Epithelial cell of esophagus (primary cell): Measurements from ENCODE around the gene CKAP2L.

Experiments used
- DNase-seq: peaks from one replicate; pipeline ENCODE4 v3.0.0; 2010; ENCODE audit warnings: low read depth
- H3K4me3 ChIP-seq: 2 replicates; pipeline ENCODE4 v1.5.1; 2011; ENCODE audit warnings: mild to moderate bottlenecking, low read length, control low read depth
- TF ChIP-seq, protein P1 (sequence below): IDR thresholded peaks from 2 replicates; pipeline ENCODE4 v1.5.1; 2011; ENCODE audit warnings: low read depth, mild to moderate bottlenecking, low read length, control low read depth, inconsistent platforms; ENCODE audit not compliant: insufficient read depth; ENCODE audit errors: missing control alignments

The CKAP2L gene

DNA sequence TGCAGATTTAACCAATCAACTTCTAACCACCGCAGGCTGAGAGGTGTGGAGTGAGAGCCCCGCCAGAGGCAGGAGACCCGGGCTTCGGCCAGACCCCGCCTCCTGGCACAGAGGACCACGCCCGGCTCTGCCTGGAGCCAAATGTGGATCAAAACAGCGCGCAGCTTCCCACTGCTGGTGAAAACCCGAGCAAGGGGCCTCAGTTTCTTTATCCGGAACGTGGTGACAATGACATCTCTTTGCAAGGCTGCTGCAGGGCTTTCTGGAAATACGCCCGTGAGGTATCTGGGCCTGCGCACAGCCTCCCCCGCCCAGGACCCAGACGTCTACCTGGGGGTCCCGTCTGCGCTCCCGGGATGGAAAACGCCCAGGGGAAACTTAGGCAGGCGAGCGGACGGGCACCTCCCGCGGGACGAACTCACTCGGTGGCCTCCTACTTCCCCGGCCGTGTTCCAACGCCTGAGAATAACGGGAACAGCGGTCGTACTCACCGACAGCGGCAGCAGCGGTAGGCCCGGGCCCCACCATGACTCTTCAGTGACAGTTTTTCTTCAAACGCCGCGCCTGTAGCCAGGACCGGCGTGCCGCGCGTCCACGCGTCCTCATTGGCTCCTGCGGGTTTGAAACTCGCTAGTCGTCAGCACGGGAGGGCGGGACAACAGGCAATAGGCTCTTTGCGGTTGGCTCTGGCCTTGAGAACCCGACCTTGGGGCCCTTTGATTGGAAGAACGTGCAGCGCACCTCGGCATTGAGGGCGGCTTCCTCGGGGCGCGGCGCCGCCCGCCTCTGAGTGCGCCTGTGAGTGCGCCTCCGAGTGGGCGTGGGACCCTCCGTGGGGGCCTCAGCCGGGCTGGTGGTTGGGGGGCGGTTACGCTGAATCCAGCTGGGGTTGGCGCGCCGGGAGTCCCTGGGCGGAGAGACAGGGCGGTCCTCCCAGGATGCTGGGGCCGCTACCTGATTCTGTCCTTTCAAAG, at the start of gene CKAP2L:
Gene CKAP2L, minus strand, starts transcription at position 539 of the 974 bp plus-strand sequence. Its CDS starts 11 bp downstream, at position 528.
- DNase-seq, result peak; percentile 99
- TF ChIP-seq, protein P1, sequence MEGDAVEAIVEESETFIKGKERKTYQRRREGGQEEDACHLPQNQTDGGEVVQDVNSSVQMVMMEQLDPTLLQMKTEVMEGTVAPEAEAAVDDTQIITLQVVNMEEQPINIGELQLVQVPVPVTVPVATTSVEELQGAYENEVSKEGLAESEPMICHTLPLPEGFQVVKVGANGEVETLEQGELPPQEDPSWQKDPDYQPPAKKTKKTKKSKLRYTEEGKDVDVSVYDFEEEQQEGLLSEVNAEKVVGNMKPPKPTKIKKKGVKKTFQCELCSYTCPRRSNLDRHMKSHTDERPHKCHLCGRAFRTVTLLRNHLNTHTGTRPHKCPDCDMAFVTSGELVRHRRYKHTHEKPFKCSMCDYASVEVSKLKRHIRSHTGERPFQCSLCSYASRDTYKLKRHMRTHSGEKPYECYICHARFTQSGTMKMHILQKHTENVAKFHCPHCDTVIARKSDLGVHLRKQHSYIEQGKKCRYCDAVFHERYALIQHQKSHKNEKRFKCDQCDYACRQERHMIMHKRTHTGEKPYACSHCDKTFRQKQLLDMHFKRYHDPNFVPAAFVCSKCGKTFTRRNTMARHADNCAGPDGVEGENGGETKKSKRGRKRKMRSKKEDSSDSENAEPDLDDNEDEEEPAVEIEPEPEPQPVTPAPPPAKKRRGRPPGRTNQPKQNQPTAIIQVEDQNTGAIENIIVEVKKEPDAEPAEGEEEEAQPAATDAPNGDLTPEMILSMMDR, result no peak
- peak within 1 kb of the TSS; percentile 82 for H3K4me3 ChIP-seq

- no peak for DNase-seq
- no peak overlapping the region for H3K4me3 ChIP-seq
- TF ChIP-seq, protein P1, result no peak
Observed at GRCh38 chr2:112813280-112813966, 49.0 kb upstream of the CKAP2L start.

DNA sequence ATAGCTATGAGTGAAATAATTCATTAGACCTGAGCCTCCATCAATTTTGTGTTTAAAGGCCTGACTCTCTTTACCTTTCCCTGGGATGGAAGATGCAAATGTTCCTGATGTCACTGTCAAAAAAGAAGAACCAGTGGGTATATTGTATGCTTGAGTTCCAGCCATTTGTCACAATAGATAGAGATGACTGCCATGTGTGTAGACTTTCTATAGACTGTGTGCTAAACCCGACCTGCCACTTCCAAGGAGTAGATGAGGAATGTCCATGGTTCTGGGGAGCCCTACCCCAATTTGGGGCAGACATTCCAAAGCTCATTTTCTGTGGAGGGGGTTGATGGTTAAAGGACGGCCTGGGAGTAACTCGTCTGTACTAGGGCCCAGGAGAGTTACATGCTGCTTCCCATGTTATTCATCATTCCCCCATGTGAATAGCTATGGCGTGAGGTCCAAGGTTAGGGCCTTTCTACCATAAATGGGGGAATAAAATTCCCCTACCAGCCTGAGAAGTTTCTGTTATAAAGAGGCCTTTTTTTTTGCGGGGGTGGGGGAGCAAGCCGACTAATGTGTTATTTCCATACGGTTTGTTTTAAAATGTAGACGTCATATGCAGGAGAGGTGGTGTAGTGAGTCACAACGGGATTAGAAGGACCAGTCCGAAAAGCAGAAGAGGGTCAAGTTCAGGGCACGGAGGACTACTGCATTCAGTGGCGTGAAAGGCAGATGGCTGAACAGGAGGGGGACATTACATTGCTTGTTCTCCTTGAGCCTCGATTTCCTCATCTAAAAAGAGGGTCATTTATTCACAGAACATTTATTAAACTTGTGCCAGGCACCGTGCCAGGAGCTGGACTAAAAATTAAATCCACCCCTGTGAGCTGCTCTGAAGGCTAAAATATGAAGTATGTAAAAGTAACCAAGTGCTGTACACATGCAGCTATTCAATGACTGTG, 48.2 kb upstream of the CKAP2L start:
- peak; percentile 74 for DNase-seq
- TF ChIP-seq, protein P1, result no peak
- H3K4me3 ChIP-seq, result no peak overlapping the region

GRCh38 chr2:112811841-112812306, 47.5 kb upstream of the CKAP2L start:
- H3K4me3 ChIP-seq, result no peak overlapping the region
- peak; percentile 97 for DNase-seq
- TF ChIP-seq, protein P1, result no peak

- no peak for DNase-seq
- TF ChIP-seq, protein P1, result no peak
- no peak overlapping the region for H3K4me3 ChIP-seq
Observed at GRCh38 chr2:112811276-112811831, 46.9 kb upstream of the CKAP2L start.

GRCh38 chr2:112809112-112809511, 44.7 kb upstream of the CKAP2L start:
- TF ChIP-seq, protein P1, result no peak
- no peak overlapping the region for H3K4me3 ChIP-seq
- no peak for DNase-seq
